ENCODE measurements around the gene PNCK. TPM values are rescaled to one million over a fixed set of nuclear protein-coding genes. Genes with fewer than 3 reads are reported as not detected.

The PNCK gene
- total RNA-seq, 2 experiments from 2014 or later = 1.0 to 1.2 TPM

DNA sequence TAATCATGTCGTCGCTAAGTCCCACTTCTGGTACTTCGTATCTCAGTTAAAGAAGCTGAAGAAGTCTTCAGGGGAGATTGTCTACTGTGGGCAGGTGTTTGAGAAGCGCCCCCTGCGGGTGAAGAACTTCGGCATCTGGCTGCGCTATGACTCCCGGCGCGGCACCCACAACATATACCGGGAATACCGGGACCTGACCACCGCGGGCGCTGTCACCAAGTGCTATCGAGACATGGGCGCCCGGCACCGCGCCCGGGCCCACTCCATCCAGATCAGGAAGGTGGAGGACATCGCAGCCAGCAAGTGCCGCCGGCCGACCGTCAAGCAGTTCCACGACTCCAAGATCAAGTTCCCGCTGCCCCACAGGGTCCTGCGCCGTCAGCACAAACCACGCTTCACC lies 11.3 kb downstream of the PNCK start:
- Mint-ChIP-seq H3K27me3 (peaks cover 37% of the 10 kb centered on the region), H3K9me3 (no peaks in the 10 kb centered on the region), H3K4me1 (no peaks in the 10 kb centered on the region), H3K27ac (no peak overlapping the region), H3K4me3 (peak overlapping the region; percentile 32), H3K36me3 (no peaks in the 10 kb centered on the region)
- no peak for DNase-seq

DNA sequence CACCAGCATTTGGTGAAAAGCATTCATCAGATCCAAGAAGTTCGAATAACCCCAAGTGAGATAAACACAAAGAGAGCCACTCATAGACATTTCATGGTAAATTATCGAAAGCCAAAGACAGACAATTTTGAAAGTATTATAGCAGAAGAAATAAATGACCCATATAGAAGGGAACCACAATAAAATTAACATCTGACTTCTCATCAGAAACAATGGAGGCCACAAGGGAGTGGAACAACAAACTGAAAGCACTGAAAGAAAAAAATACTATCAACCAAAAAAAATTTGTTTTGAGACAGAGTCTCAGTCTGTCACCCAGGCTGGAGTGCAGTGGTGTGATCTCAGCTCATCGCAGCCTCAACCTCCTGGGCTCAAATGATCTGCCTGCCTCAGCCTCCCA lies 14.3 kb downstream of the PNCK start:
- no peaks in the 10 kb centered on the region for H3K9me3 Mint-ChIP-seq
- no peak for DNase-seq
- no peak overlapping the region for H3K27ac Mint-ChIP-seq
- no peak overlapping the region for H3K4me3 Mint-ChIP-seq
- no peaks in the 10 kb centered on the region for H3K4me1 Mint-ChIP-seq
- peaks cover 24% of the 10 kb centered on the region for H3K27me3 Mint-ChIP-seq
- no peaks in the 10 kb centered on the region for H3K36me3 Mint-ChIP-seq

DNA sequence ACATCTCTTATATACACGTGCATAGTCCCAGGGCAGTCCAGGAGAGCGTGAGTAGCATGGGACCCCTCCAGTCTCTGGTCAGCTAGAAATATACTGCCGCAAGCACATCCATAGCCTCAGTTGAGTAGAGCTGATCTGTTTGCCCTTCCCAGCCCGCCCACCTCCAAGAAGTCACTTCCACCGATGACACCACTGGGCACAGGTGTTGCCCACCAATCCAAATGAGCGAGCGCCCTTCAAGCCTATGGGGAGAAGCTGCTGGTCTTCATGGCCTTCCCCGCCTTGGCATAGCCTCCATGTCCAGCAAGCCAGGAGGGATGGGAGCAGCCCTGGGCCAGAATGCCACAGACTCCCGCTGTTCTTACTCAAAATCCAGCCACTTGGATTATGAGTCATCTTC lies 16.5 kb downstream of the PNCK start:
- DNase-seq = no peak
- no peaks in the 10 kb centered on the region for H3K36me3 Mint-ChIP-seq
- H3K27ac Mint-ChIP-seq = no peak overlapping the region
- no peaks in the 10 kb centered on the region for H3K4me1 Mint-ChIP-seq
- peaks cover 2% of the 10 kb centered on the region for H3K9me3 Mint-ChIP-seq
- no peak overlapping the region for H3K4me3 Mint-ChIP-seq
- H3K27me3 Mint-ChIP-seq = peaks cover 16% of the 10 kb centered on the region

- peaks cover 2% of the 10 kb centered on the region for H3K9me3 Mint-ChIP-seq
- no peak overlapping the region for H3K27ac Mint-ChIP-seq
- no peaks in the 10 kb centered on the region for H3K36me3 Mint-ChIP-seq
- peaks cover 4% of the 10 kb centered on the region for H3K27me3 Mint-ChIP-seq
- no peak for DNase-seq
- H3K4me1 Mint-ChIP-seq = no peaks in the 10 kb centered on the region
- no peak overlapping the region for H3K4me3 Mint-ChIP-seq
Observed at GRCh38 chrX:153653556-153653955, 20.1 kb downstream of the PNCK start.

GRCh38 chrX:153651540-153652079 lies 22.0 kb downstream of the PNCK start:
- H3K9me3 Mint-ChIP-seq = peaks cover 2% of the 10 kb centered on the region
- H3K27me3 Mint-ChIP-seq = peaks cover 7% of the 10 kb centered on the region
- H3K27ac Mint-ChIP-seq = no peak overlapping the region
- no peak overlapping the region for H3K4me3 Mint-ChIP-seq
- no peak for DNase-seq
- no peaks in the 10 kb centered on the region for H3K36me3 Mint-ChIP-seq
- no peaks in the 10 kb centered on the region for H3K4me1 Mint-ChIP-seq

DNA sequence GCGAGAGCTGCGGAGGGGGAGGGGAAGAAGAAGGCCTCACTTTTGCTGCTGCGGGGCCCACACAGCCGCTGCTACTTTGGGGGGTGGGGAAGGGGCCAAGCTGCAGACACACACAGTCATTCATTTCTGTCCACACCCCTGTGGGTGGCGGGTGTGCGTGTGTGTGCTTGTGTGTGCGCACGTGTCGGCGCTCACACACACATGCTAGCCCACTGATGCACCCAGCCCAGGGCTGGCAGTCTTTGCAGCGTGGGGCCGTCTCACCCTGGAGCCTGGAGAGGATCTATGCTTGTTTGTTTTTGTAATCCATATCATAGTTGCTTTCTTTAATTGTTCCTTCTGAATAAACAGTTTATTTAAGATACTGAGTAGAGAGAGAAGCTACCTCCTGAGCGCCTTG lies 22.7 kb downstream of the PNCK start:
- H3K9me3 Mint-ChIP-seq = peaks cover 2% of the 10 kb centered on the region
- DNase-seq = no peak
- no peaks in the 10 kb centered on the region for H3K4me1 Mint-ChIP-seq
- H3K36me3 Mint-ChIP-seq = no peaks in the 10 kb centered on the region
- no peak overlapping the region for H3K27ac Mint-ChIP-seq
- H3K4me3 Mint-ChIP-seq = no peak overlapping the region
- peaks cover 13% of the 10 kb centered on the region for H3K27me3 Mint-ChIP-seq

DNA sequence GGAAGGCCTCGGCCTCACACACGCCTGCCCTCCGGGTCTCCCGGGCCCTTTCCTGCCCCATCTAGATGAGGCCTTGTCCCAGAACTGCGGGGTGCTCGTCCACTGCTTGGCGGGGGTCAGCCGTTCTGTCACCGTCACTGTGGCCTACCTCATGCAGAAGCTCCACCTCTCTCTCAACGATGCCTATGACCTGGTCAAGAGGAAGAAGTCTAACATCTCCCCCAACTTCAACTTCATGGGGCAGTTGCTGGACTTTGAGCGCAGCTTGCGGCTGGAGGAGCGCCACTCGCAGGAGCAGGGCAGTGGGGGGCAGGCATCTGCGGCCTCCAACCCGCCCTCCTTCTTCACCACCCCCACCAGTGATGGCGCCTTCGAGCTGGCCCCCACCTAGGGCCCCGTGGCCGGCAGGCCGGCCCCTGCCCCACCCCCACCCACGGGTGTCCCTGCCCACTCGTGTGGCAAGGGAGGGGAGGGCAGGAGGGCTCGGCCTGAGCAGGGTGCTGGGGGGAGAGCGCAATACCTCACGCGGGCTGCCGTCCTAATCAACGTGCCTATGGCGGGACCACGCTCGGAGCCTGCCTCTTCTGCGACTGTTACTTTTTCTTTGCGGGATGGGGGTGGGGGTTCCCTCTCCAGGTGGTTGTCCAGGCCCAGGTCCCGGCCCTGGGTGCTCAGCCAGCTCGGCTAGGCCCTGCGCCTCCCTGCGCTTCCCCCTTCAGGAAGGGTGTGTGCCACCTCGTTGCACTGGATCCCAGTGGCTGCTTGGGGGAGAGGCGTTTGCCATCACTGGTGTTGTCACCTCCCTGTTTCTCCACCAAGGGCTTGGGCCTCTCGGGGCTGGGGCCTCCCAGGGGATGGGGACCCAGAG lies 23.5 kb downstream of the PNCK start:
- no peaks in the 10 kb centered on the region for H3K36me3 Mint-ChIP-seq
- peaks cover 2% of the 10 kb centered on the region for H3K9me3 Mint-ChIP-seq
- H3K4me3 Mint-ChIP-seq = no peak overlapping the region
- no peak for DNase-seq
- H3K27ac Mint-ChIP-seq = no peak overlapping the region
- peaks cover 21% of the 10 kb centered on the region for H3K27me3 Mint-ChIP-seq
- H3K4me1 Mint-ChIP-seq = no peaks in the 10 kb centered on the region

GRCh38 chrX:153649178-153649914 lies 24.3 kb downstream of the PNCK start:
- no peak overlapping the region for H3K4me3 Mint-ChIP-seq
- peaks cover 28% of the 10 kb centered on the region for H3K27me3 Mint-ChIP-seq
- H3K9me3 Mint-ChIP-seq = peaks cover 2% of the 10 kb centered on the region
- DNase-seq = peak; percentile 43
- no peak overlapping the region for H3K27ac Mint-ChIP-seq
- no peaks in the 10 kb centered on the region for H3K36me3 Mint-ChIP-seq
- no peaks in the 10 kb centered on the region for H3K4me1 Mint-ChIP-seq

DNA sequence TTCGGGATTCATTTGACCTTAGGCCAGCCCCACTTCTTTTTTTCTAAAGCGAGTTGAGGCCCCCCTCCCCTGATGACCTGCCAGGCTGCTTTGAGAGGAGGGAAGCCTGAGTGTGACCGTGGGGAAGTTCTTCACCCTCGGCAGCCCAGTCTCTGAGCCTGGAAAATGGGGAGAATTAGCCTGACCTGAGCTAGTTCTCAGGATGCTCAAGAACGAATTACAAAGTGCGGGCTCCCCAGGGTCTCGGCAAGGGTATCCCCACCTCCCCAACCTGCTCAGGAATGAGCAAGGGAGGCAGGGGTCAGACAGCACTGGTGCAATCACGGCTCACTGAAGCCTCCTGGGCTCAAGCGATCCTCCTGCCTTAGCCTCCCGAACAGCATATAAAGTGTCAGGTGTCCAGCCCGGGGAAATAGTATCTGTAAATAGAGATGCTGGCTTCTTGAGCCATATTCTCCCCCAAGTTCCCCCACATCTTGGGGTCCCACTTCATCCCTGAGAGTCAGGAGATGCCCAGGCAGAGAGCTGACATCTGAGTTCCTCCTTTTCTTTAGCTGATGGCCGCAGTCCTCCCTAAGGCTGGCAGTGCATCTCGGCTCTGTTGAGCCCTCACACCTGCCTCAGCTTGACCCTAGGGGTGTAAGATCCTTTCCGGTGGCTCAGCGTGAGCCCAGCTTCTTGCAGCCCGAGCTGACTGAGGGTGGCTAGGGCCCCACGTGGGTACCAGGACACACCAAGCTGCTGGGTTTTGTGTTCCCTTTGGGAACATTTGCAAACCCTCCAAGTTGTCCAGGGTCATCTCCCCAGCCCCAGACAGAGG lies 25.0 kb downstream of the PNCK start:
- H3K4me1 Mint-ChIP-seq = peaks cover under 1% of the 10 kb centered on the region

GRCh38 chrX:153647461-153648357 lies 25.9 kb downstream of the PNCK start:
- H3K4me3 Mint-ChIP-seq = no peak overlapping the region
- no peak for DNase-seq
- H3K27me3 Mint-ChIP-seq = peaks cover 41% of the 10 kb centered on the region
- peaks cover 4% of the 10 kb centered on the region for H3K4me1 Mint-ChIP-seq
- H3K36me3 Mint-ChIP-seq = no peaks in the 10 kb centered on the region
- no peak overlapping the region for H3K27ac Mint-ChIP-seq
- no peaks in the 10 kb centered on the region for H3K9me3 Mint-ChIP-seq

More for the DNA sequence above, 25.0 kb downstream of the PNCK start:
- no peak for DNase-seq
- H3K36me3 Mint-ChIP-seq = no peaks in the 10 kb centered on the region
- H3K9me3 Mint-ChIP-seq = peaks cover 2% of the 10 kb centered on the region
- H3K27ac Mint-ChIP-seq = no peak overlapping the region
- no peak overlapping the region for H3K4me3 Mint-ChIP-seq
- H3K27me3 Mint-ChIP-seq = peaks cover 33% of the 10 kb centered on the region

GRCh38 chrX:153646620-153647373 lies 26.8 kb downstream of the PNCK start, which contains the start of gene DUSP9:
DUSP9 (plus strand) TSS chrX:153647203; CDS start chrX:153647954, 751 bp downstream.
- H3K9me3 Mint-ChIP-seq = no peaks in the 10 kb centered on the region
- no peaks in the 10 kb centered on the region for H3K36me3 Mint-ChIP-seq
- DNase-seq = no peak
- no peak within 1 kb of the TSS for H3K4me3 Mint-ChIP-seq
- peaks cover 5% of the 10 kb centered on the region for H3K4me1 Mint-ChIP-seq
- H3K27me3 Mint-ChIP-seq = peaks cover 44% of the 10 kb centered on the region
- H3K27ac Mint-ChIP-seq = no peak within 1 kb of the TSS

DNA sequence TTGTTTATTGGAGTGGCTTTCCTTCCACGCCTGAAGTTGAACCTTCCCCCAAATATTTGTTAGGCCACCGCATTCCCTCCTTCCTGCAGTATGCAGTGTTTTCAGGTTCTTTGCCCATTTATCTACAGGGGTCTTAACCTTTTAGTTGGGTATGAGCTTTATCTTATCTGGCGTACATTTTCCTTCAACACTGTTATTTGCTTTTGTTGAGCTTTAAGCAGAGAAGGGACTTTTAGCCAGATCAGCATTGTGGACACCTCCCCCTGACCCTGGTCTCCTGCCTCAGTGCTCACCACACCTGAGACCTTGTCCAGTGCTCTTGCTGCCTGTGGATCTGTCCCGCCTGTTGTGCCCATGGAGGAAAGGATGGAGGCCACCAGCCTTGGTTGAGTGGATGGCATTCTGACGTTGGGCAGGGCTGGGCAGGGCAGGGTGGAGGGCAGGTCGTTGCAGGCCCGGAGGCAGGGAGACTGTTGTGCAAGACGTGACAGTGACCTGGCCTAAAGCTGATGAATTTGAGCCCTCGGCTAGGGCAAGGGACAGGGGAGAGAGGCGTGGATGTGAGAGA lies 27.6 kb downstream of the PNCK start:
- H3K4me1 Mint-ChIP-seq = peaks cover 5% of the 10 kb centered on the region
- H3K4me3 Mint-ChIP-seq = no peak overlapping the region
- H3K27me3 Mint-ChIP-seq = peaks cover 51% of the 10 kb centered on the region
- no peaks in the 10 kb centered on the region for H3K9me3 Mint-ChIP-seq
- H3K27ac Mint-ChIP-seq = no peak overlapping the region
- DNase-seq = no peak
- H3K36me3 Mint-ChIP-seq = no peaks in the 10 kb centered on the region

- H3K4me1 Mint-ChIP-seq = peaks cover 5% of the 10 kb centered on the region
- no peak for DNase-seq
- H3K9me3 Mint-ChIP-seq = no peaks in the 10 kb centered on the region
- no peak overlapping the region for H3K27ac Mint-ChIP-seq
- H3K27me3 Mint-ChIP-seq = peaks cover 54% of the 10 kb centered on the region
- H3K36me3 Mint-ChIP-seq = no peaks in the 10 kb centered on the region
- no peak overlapping the region for H3K4me3 Mint-ChIP-seq
Observed at GRCh38 chrX:153645151-153645550, 28.5 kb downstream of the PNCK start.
